Skin of body (tissue), 2 donors: ENCODE data around the gene TECPR1. TPM values are rescaled to one million over a fixed set of nuclear protein-coding genes. Genes with fewer than 3 reads are reported as not detected.

Source experiments
- DNase-seq: peaks from one replicate; lab custom pipeline; 2025; lab: John Stamatoyannopoulos, UW
- total RNA-seq: library from RNA; depleted of rRNA; stranded (reverse); fragments of >200 nt; gene quantifications from one replicate; pipeline ENCODE4 v1.2.3, GENCODE V29; 2014

Gene TECPR1
- total RNA-seq, 1 donor from 2014 or later = 8.3 TPM

DNA sequence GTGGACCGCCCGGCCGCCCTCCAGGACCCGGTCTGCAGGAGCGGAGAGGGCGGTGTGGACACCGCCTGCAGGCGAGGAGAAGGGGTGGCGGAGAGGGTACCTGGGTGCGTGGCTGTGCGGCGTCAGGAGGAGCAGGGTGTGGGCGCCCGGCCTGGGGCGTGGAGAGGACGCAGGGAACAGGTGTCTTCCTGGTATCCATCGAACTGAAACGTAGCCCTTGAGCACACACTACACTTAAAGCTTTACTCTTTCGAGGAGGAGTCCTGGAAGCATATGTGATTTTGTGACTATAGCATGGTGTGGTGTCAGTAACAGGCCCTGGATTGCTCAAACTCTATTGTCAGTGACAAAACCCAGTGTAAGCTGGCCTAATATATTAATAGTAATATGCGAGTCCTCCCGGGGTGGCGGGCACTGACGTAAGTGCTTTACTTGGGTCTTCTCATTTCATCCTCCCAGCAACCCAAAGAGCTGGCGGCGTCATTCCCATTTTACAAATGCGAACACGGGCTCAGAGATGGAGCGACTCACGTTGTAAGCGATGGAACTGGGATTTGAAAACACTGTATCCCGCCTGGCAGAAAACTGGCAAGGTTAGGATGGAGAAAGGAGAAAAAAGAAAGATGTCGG, 508 bp upstream of the TECPR1 start:
- no peak for DNase-seq

DNA sequence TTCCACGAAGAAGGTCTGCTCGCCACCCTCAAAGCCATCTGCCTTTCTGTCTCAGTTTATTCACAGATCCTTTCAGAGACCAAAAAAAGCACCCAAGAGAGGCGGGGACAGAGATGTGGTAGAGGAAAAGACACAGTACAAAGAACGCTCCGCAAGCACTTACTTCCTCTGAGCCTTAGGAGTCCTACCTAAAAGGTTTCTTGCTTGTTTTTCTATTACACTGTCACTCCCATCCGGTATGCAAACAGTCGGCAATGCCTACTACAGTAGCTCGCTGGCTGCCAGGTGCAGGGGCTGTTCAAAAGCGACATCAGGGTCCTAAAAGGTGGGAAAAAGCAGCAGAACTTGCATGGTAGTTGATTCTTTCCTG, 816 bp downstream of the TECPR1 start:
- DNase-seq = no peak

DNA sequence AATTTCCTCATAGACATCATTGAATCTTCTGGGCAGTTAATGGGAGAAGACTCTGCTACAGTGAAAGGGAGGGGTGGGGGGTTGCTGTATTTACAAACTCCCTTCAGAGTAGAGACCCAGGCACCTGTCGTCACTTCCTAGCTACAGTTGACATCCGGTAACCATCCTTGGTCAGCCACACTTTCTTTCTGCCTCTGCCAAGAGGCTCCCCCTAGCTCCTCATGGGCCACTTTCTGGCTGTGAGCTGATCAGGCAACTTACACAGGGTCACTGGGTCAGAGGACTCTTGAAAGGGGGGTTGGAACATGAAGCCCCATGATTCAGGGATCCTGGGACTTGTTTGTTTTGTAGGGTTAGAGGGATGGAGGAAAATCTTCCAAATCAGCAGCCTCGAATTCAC, 1.2 kb downstream of the TECPR1 start:
- no peak for DNase-seq

GRCh38 chr7:98249106-98249505, 2.9 kb downstream of the TECPR1 start:
- DNase-seq = no peak

- no peak for DNase-seq
Observed at GRCh38 chr7:98248156-98248555, 3.9 kb downstream of the TECPR1 start.

GRCh38 chr7:98244871-98245270, 7.2 kb downstream of the TECPR1 start:
- no peak for DNase-seq

- no peak for DNase-seq
Observed at GRCh38 chr7:98242934-98243333, 9.1 kb downstream of the TECPR1 start.

- no peak for DNase-seq
Observed at GRCh38 chr7:98242342-98242741, 9.7 kb downstream of the TECPR1 start.

GRCh38 chr7:98241674-98242241, 10.3 kb downstream of the TECPR1 start:
- DNase-seq = no peak

GRCh38 chr7:98240961-98241673, 10.9 kb downstream of the TECPR1 start:
- no peak for DNase-seq

GRCh38 chr7:98238976-98239375, 13.1 kb downstream of the TECPR1 start:
- no peak for DNase-seq

- DNase-seq = no peak
Observed at GRCh38 chr7:98238076-98238475, 14.0 kb downstream of the TECPR1 start.

DNA sequence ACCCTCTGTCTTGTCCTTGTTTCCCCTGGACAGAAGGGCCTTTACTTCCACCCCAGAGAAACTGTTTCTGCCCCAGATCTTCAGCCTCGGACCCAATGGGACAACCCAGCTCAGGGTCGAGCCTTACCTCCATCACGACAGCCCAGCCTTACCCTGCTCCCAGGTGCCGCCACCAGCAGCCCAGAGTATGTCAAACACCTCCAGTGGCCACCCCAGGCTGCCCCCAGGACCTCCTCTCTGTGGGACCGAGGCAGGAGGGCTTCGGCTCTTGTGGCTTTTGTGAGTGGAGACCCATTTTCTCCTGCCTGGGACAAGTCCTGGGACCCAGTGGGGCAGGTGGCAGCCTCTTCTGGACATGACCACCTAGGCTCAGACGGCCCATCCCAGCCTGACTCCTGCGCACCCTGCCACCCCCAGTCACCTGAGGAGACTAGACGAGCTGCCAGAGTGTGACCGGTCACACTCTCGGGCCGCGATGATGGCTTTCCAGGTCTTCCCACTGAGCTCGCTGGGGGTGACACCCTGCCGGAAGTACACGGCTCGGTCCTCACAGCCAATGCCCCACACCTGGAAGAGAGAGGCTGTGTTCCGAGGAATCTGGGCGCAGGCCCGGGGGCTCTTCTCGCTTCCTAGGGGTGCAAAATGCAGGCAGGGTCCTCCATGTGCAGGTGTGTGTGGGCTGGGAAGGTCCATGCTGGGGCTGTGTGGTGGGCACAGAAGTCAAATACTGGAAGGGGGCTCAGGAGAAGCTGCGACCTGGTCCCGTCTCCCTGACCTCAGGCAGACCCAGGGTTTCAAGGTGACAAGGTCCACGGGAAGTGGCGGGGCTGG, 15.5 kb downstream of the TECPR1 start:
- DNase-seq = no peak

GRCh38 chr7:98235901-98236300, 16.1 kb downstream of the TECPR1 start:
- DNase-seq = no peak

DNA sequence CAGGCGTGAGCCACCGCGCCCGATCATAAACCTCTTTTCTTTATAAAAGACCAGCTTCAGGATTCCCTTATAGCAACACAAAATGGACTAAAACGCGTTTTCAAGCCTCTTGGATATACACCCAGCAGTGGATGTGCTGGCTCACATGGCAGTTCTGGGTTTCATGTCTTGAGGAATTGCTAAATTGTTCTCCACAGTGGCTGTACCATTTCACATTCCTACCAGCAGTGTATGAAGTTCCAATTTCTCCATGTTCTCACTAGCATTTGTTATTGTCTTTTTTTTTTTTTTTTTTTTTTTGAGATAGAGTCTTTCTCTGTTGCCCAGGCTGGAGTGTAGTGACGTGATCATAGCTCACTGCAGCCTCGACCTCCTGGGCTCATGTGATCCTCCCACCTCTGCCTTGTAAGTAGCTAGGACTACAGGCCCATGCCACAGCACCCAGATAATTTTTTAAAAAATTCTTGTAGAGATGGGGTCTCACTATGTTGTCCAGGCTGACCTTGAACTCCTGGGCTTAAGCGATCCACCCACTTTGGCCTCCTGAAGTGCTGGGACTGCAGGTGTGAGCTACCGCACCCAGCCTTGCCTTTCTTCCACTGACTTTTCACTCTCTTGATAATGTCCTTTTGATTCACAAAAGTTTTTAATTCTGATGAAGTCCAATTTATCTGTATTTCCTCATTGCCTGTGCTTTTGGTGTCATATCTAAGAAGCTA, 17.4 kb downstream of the TECPR1 start:
- DNase-seq = no peak

- DNase-seq = no peak
Observed at GRCh38 chr7:98233219-98234070, 18.6 kb downstream of the TECPR1 start.

DNA sequence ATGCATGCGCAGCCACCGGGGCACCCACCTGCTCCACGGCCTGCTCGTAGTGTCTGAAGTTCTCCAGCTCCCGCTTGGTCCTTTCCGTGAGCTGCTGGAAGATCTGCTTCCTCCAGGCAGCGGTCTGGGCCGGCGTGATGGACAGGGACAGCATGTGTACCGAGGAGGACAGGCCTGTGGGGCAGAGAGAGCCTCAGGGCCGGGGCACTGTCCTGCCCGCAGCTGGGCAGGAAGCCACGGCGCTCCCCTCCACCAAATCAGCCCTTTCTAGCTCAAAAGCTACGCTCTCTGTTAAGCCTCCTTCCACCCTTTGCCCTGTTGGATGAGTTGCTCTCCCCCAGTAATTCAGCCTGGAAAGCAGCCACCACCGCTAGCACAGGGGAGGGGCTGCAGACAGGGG, 19.2 kb downstream of the TECPR1 start:
- DNase-seq = no peak

DNA sequence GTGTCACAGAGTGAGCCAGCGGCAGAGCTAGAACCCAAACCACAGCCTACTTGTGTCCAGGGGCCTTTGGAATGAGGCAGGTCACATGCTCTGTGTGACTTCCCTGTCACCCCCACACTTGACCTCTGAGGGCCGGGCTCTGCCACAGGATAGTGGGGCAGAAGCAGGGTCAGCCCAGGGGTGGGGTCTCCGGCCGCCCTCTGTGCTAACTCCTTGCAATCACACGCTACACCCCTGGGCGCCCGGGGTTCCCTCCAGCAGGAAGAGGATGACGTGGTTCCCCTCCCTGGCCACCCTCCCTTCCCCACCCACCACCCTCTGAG, 19.8 kb downstream of the TECPR1 start:
- DNase-seq = no peak

DNA sequence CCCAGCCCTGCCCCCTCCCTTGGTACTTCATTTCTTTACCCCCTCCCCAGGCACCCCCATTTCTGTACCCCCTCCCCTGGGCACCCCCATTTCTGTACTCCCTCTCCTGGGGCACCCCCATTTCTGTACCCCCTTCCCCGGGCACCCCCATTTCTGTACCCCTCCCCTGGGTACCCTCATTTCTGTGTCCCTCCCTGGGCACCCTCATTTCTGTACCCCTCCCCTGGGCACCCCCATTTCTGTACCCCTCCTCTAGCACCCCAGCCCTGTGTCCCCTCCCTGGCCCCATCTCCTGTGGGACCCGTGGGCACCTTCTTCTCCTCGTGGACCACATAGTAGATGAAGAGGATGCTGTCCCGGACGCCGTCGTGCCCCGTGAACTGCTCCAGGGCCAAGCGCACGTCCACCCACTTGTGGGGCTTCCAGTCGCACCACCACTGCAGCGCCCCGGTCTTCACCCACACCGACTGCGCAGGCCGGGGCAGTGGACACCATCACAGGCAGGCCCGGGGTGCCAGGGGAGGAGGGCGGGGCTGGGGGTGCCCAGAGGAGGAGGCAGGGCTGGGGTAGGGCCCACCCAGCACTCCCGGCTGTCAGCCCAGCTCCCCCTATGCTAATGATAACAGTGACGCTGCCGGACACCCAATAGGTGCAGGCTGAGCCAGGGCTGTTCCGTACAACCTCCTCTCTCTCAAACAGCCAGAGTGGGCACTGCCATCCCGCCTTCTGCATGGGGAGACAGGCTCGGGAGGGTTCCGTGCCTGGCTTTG, 20.4 kb downstream of the TECPR1 start:
- no peak for DNase-seq
